B cell (primary cell): ENCODE results near the gene SMPD3.

Source experiments
- CTCF ChIP-seq: fragments of 200-600 bp; IDR thresholded peaks from one replicate; pipeline ENCODE4 v1.8.0; 2022; ENCODE audit warnings: antibody characterized with exemption, mild to moderate bottlenecking
- EZH2 ChIP-seq: IDR thresholded peaks from 2 replicates; pipeline ENCODE4 v1.6.1; 2012; ENCODE audit warnings: borderline replicate concordance, low read depth, mild to moderate bottlenecking, moderate library complexity, low read length; ENCODE audit not compliant: insufficient read depth, poor library complexity, severe bottlenecking

GRCh38 chr16:68403704-68404103 lies 44.6 kb downstream of the SMPD3 start:
- TF ChIP-seq CTCF (no peak), EZH2 (no peak)
